Uterus (tissue), 4 donors: ENCODE data around the gene ABHD10. TPM values are rescaled to one million over a fixed set of nuclear protein-coding genes. Genes with fewer than 3 reads are reported as not detected.
A peak's percentile ranks its signal among the peaks of the same experiment; 100 is the strongest.

Experiments
- DNase-seq, 2 donors: peaks; one replicate each; pipeline ENCODE4 v3.0.0-alpha.2; 2019 to 2020
- H3K27ac ChIP-seq, 2 donors: fragments of 200-600 bp; sonication (generic); 1 replicate in 1 of 2; 2 replicates in 1 of 2; pipeline ENCODE4 v1.5.1; 2016 to 2018
- H3K27me3 ChIP-seq, 2 donors: fragments of 200-600 bp; sonication (generic); one replicate each; pipeline ENCODE4 v1.5.1; 2018 to 2019; ENCODE audit warnings: control low read depth in 1 of 2
- H3K36me3 ChIP-seq, 2 donors: fragments of 200-600 bp; sonication (generic); one replicate each; pipeline ENCODE4 v1.5.1; 2019; ENCODE audit warnings: control low read depth in 1 of 2
- H3K4me1 ChIP-seq, 2 donors: fragments of 200-600 bp; sonication (generic); one replicate each; pipeline ENCODE4 v1.5.1; 2018 to 2019; ENCODE audit warnings: control low read depth in 1 of 2
- H3K4me3 ChIP-seq, 2 donors: fragments of 200-600 bp; sonication (generic); 1 replicate in 1 of 2; 2 replicates in 1 of 2; pipeline ENCODE4 v1.5.1; 2018 to 2019; ENCODE audit warnings: mild to moderate bottlenecking in 1 of 2
- H3K9me3 ChIP-seq, 2 donors: fragments of 200-600 bp; sonication (generic); one replicate each; pipeline ENCODE4 v1.5.1; 2019; ENCODE audit warnings: control low read depth in 1 of 2
- CTCF ChIP-seq, 4 experiments: fragments of 200-600 bp in 2 of 4; fragments of 450-650 bp in 2 of 4; sonication (generic) in 2 of 4; IDR thresholded peaks; one replicate each; pipeline ENCODE4 v1.5.1; 2016 to 2019; ENCODE audit warnings: antibody characterized with exemption in 4 of 4, mild to moderate bottlenecking in 2 of 4, moderate library complexity in 1 of 4
- POLR2A ChIP-seq, 2 donors: fragments of 450-650 bp; IDR thresholded peaks; one replicate each; pipeline ENCODE4 v1.6.1; 2016; ENCODE audit warnings: antibody characterized with exemption in 2 of 2, mild to moderate bottlenecking in 1 of 2, moderate library complexity in 1 of 2
- intact Hi-C: fragments of 100-400 bp; cut with DNase I; formaldehyde crosslinking; loops from one replicate; pipeline ENCODE4 v1.15.1; 2023; ENCODE audit warnings: low total_unique reads
- total RNA-seq, 4 donors: library from RNA; depleted of rRNA in 3 of 4; stranded (reverse); fragments of >200 nt in 3 of 4; gene quantifications; one replicate each; pipeline versions ENCODE4 v1.1.0 to v1.2.4, GENCODE V29; 2014 to 2023
- donor health status: DM: yes; HTN: yes; CAD: no.

Gene ABHD10
- total RNA-seq, 4 donors from 2014 or later: 25.6 to 74.1 (median 35.8) TPM

GRCh38 chr3:111961461-111962164 is 17.2 kb upstream of the ABHD10 start:
- intact Hi-C loops: no loop called here
- TF ChIP-seq POLR2A (IDR thresholded peaks at IDR 0.05) (no peak), CTCF (IDR thresholded peaks at IDR 0.05) (no peak)
- Histone ChIP-seq H3K36me3 (no peaks in the 10 kb centered on the region), H3K4me3 (no peak overlapping the region), H3K4me1 (peaks cover 0 to 5% of the 10 kb centered on the region in 2 donors), H3K9me3 (no peaks in the 10 kb centered on the region), H3K27ac (peak overlapping the region; percentile 25 to 34), H3K27me3 (no peaks in the 10 kb centered on the region)
- DNase-seq: no peak

GRCh38 chr3:111963424-111963823 is 15.4 kb upstream of the ABHD10 start:
- H3K9me3 ChIP-seq: no peaks in the 10 kb centered on the region
- peak overlapping the region; percentile 37 to 38 for H3K27ac ChIP-seq
- no peak for DNase-seq
- H3K36me3 ChIP-seq: no peaks in the 10 kb centered on the region
- H3K4me1 ChIP-seq: peaks cover 0 to 13% of the 10 kb centered on the region in 2 donors
- no peaks in the 10 kb centered on the region for H3K27me3 ChIP-seq
- no peak overlapping the region for H3K4me3 ChIP-seq
- intact Hi-C loops: no loop called here
- TF ChIP-seq CTCF (IDR thresholded peaks at IDR 0.05) (no peak), POLR2A (IDR thresholded peaks at IDR 0.05) (no peak)

- Histone ChIP-seq H3K27me3 (no peaks in the 10 kb centered on the region), H3K36me3 (no peaks in the 10 kb centered on the region), H3K27ac (no peak overlapping the region), H3K9me3 (no peaks in the 10 kb centered on the region), H3K4me3 (no peak overlapping the region), H3K4me1 (peaks cover 0 to 13% of the 10 kb centered on the region in 2 donors)
- TF ChIP-seq CTCF (IDR thresholded peaks at IDR 0.05): no peak
- TF ChIP-seq POLR2A (IDR thresholded peaks at IDR 0.05): no peak
- intact Hi-C loops: loop anchor here (5.0 kb wide), 1 partner anchor 248 kb away; no protein-coding TSS in a partner anchor
- DNase-seq: no peak
These were observed 13.3 kb upstream of the ABHD10 start for GRCh38 chr3:111965484-111965883.

- peak overlapping the region; percentile 20 to 54 for H3K27ac ChIP-seq
- H3K9me3 ChIP-seq: no peaks in the 10 kb centered on the region
- no peak for TF ChIP-seq POLR2A (IDR thresholded peaks at IDR 0.05)
- TF ChIP-seq CTCF (IDR thresholded peaks at IDR 0.05): no peak
- H3K4me1 ChIP-seq: peaks cover 0 to 13% of the 10 kb centered on the region in 2 donors
- no peaks in the 10 kb centered on the region for H3K27me3 ChIP-seq
- no peaks in the 10 kb centered on the region for H3K36me3 ChIP-seq
- H3K4me3 ChIP-seq: no peak overlapping the region
- intact Hi-C loops: loop anchor here (5.0 kb wide), 1 partner anchor 250 kb away; no protein-coding TSS in a partner anchor
- DNase-seq: no peak
These were observed 11.8 kb upstream of the ABHD10 start for GRCh38 chr3:111967068-111967467.

GRCh38 chr3:111967651-111968274 is 11.1 kb upstream of the ABHD10 start:
- intact Hi-C loops: loop anchor here (5.0 kb wide), 1 partner anchor 250 kb away; no protein-coding TSS in a partner anchor

More at GRCh38 chr3:111967651-111968274, 11.1 kb upstream of the ABHD10 start:
- peak; percentile 77 to 86 for DNase-seq
- Histone ChIP-seq H3K4me3 (no peak overlapping the region), H3K4me1 (peaks cover 0 to 13% of the 10 kb centered on the region in 2 donors), H3K36me3 (no peaks in the 10 kb centered on the region), H3K27me3 (no peaks in the 10 kb centered on the region), H3K27ac (peak overlapping the region; percentile 20 to 54), H3K9me3 (no peaks in the 10 kb centered on the region)
- TF ChIP-seq CTCF (IDR thresholded peaks at IDR 0.05): peak; percentile 84 to 87 (median 85)
- no peak for TF ChIP-seq POLR2A (IDR thresholded peaks at IDR 0.05)
